A673 (cell line): ENCODE results near the gene KIAA0586.
"Not testable (repeated sequence)": the region's sequence is repeated elsewhere in the genome, so short reads cannot be mapped to it uniquely, and the experiment has no call there.

Source experiments
- EZH2 ChIP-seq: fragments of 200-600 bp; sonication (generic); IDR thresholded peaks from 2 replicates; pipeline ENCODE4 v1.6.1; 2017; ENCODE audit warnings: borderline replicate concordance, low read depth, mild to moderate bottlenecking, mixed read lengths, antibody characterized with exemption, low read length; ENCODE audit not compliant: poor library complexity, severe bottlenecking
- TF ChIP-seq, protein P1 (sequence below): fragments of 300-800, 200-600 bp; sonication (generic); conservative IDR thresholded peaks from 2 replicates; pipeline ENCODE4 v1.5.1; 2017; ENCODE audit warnings: low read depth, mild to moderate bottlenecking, antibody characterized with exemption, low read length, moderate library complexity, mixed read lengths

DNA sequence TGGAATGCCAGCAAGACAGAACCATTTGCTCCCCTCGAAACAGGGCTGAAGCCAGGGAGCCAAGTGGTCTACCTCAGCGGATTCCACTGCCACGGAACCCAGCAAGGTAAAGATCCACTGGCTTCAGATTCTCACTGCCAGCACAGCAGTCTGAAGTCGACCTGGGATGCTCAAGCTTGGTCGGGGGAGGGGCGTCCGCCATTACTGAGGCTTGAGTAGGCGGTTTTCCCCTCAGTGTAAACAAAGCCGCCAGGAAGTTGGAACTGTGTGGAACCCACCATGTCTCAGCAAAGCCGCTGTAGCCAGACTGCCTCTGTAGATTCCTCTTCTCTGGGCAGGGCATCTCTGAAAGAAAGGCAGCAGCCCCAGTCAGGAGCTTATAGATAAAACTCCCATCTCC lies 98.2 kb downstream of the KIAA0586 start:
- not testable (repeated sequence) for TF ChIP-seq EZH2
- TF ChIP-seq, protein P1, sequence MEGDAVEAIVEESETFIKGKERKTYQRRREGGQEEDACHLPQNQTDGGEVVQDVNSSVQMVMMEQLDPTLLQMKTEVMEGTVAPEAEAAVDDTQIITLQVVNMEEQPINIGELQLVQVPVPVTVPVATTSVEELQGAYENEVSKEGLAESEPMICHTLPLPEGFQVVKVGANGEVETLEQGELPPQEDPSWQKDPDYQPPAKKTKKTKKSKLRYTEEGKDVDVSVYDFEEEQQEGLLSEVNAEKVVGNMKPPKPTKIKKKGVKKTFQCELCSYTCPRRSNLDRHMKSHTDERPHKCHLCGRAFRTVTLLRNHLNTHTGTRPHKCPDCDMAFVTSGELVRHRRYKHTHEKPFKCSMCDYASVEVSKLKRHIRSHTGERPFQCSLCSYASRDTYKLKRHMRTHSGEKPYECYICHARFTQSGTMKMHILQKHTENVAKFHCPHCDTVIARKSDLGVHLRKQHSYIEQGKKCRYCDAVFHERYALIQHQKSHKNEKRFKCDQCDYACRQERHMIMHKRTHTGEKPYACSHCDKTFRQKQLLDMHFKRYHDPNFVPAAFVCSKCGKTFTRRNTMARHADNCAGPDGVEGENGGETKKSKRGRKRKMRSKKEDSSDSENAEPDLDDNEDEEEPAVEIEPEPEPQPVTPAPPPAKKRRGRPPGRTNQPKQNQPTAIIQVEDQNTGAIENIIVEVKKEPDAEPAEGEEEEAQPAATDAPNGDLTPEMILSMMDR = not testable (repeated sequence)
